GM19025 (cell line): ENCODE measurements around the gene ENTHD1.
"Not testable (repeated sequence)": the region's sequence is repeated elsewhere in the genome, so short reads cannot be mapped to it uniquely, and the experiment has no call there.

Experiments used
- ATAC-seq: cut with Tn5 transposase; IDR thresholded peaks from one replicate; pipeline ENCODE4 v1.9.1; 2021; ENCODE audit warnings: mild to moderate bottlenecking, low read depth, moderate library complexity; ENCODE audit not compliant: unreplicated experiment

Gene ENTHD1

DNA sequence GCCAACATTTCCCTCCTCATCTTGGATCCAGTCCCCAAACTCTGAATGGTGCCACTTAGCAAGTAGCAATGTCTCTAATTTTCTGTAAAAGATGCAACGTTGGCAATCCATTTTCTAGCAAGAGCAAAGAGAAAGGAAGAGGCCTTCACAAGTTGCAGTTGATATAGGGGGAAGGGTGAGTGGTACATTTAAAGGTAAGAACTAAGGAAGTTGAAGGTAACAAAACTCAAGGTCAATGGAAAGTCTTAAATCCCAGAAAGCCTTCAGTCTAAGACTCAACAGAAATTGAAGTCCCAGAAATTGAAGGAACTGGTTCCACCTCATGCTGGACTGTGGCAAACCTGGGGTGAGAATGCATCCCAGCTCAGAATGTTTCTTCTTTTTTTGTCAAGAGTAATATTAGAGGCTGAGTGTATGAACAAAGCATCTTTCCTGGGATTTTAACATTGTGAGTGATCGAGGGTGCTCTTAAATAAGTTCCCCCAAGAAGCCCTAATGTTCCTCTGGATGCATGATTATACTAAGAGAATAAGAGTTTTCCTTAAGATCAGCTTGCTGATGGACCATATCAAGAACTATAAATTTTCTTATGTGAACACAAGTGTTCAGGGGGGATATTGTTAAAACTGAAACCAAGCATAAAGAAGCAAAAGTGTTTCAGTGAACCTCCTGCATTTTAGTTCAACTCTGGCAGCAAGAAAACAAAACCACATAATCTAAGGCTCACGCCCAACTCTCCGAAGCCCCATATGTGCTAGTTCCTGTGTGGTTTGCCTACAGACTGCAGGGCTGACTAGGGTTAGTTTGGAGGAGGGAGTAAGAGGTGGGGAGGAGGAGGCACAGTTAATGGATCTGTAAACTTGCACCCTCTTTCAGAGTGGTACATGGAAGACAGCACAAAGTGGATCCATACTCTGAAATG is 7.0 kb upstream of the ENTHD1 start, which contains the start of gene GRAP2:
Gene GRAP2 (plus strand): TSS at position 779 of the 922 bp plus-strand sequence. CDS start 46,023 bp downstream, outside the sequence.
- peak; percentile 63 for ATAC-seq

DNA sequence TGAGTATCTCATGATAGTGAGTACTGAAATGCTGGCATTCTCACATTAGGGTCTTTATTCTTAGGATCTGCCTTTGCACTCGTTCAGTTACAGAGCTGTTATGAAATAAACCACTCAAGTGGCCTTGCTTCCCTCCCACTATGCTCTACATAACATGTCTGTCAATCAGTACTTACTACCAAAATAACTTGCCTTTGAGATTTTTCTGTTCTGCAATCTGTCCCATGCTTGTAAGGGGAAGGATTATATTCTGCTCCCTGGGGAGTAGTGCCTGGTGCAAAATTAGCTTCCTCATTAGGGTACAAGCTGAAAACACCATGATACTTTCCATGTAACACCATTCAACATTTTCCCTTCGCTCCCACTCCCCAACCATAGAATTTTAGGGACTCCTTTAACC is 5.4 kb upstream of the ENTHD1 start:
- ATAC-seq: no peak

DNA sequence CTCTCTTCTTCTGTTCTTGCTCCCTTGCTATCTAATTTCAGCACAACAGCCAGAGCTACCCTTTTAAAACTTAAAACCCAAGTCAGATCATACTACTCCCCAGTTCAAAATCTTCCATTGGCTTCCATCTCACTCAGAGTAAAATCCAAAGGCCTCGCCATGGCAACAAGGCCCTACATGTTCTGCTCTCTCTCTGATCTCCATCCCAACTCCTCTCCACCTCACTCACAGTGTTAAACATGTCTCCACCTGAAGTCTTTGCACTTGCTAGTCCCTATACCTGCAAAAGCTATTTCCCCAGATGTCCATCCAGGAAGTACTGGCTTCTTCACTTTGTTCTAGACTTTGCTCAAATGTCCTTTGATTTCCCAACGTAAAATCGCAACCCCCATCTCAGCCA is 4.3 kb upstream of the ENTHD1 start:
- ATAC-seq: no peak

DNA sequence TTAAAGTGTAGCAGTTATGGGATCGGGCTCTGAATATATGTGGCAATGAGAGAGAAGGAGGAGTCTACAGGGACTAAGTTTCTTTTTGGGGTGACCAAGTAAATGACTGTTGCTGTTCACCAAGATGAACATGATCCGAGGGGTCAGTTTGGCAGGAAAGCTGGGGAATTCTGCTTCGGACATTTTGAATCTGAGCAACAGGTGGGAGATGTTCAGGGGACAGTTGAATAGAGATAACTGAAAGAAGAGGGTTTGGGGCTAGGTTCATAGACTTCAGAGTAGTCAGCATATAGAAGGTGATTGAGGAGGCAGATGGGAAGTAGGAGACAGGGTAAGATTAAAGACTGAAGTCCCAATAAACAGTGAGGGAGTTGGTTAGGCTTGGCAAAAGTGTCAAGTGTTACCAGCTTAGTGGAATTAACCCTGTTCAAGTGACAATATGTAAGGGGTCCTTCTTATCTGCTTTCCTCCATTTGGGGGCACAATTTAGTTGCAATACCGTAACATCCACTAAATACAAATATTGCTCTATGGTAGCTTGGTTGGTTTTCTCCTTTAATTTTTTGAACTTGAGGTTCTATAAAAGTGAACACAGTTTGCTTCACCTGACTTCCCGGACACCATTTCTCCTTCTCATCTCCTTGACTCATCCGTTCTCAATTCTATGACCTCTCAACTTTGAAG is 2.9 kb upstream of the ENTHD1 start:
- no peak for ATAC-seq

DNA sequence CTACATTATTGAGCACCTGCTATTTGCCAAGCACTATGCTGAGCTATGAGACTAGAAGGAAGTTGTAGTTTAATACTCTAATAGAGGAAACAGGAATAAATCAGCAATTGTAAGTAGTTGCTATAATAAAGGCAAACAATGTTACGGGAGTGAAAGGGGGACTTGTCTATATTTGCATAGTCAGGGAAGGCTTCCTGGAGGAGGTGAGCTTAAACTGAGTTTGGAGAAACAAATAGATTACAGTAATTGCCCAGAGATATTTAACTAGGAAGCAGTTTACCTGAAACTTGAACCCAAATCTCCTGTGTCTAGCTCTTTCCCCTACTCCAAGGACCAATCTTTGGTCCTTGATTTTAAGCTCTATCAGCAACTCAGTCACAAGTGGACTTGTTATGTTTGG is 2.1 kb upstream of the ENTHD1 start:
- ATAC-seq: no peak

DNA sequence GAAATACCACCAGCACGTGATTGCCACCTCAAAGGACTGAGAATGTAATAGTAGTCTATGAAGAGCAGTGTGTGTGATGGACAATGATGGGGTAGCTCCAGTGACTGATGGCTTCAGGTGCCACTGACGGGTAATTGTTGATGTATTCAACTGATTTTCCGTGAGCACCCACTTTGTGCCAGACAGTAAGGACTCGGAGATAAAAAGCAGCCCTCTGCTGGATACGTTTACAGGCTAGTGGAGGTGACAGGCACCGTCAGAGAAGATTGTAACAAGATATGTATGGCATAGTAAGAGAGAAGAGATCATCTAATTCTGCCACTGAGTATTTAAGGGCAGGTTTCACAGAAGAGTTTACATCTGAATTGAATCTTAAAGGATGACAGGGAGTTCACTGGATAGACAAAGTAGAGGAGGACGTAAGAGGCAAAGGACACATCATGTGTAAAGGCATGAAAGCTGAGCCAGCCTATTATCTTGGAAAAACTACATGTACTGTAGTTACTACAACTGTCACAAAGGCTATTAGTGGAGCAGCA is 1.1 kb upstream of the ENTHD1 start:
- no peak for ATAC-seq

DNA sequence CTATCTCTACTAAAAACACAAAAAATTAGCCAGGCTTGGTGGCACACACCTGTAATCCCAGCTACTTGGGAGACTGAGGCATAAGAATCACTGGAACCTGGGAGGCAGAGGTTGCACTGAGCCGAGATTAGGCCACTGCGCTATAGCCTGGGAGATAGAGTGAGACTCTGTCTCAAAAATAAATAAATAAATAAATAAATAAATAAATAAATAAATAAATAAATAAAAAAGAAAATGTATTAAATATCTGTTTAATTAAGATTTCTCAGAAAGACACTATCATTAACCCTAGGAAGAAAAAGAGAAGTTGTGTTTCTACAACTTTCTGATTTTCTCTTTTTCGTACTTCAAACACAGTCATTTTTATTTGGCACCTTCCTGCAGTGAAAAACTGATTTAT is 3.6 kb downstream of the ENTHD1 start:
- not testable (repeated sequence) for ATAC-seq

DNA sequence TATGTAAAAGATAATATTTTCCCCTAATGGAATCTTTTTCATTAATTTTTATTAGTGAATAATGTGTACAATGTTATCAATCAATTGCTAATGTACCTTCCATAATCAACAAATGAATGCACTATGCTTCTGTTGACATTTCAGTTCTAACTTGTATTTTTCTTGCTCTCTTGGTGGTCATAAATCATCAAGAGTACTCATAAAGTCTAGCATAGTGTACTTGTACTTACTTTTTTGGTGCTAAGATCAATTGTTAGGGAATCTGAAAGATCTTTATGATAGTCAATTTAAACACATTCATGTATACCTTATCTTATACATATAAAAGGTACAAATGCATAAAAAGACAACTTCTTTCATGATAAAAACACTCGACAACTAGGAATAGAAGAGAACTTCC is 10.5 kb downstream of the ENTHD1 start:
- no peak for ATAC-seq

DNA sequence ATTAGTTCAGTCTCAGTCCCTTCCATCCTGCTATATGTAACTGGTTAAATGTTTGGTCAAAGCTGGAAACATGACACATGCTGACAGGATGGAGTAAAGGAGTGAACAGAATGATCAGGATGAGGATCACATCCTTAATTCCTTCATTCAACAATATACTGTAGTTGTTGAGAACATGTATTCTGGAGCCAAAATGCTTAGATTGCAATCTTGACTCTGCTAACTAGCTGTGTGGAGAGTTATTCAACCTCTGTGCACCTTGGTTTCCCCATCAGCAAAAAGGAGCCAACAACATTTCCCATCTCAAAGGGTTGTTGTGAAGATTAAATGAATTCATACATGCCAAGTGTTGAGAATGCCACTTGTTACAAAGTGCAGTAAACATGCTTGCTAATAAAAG is 12.8 kb downstream of the ENTHD1 start:
- no peak for ATAC-seq

DNA sequence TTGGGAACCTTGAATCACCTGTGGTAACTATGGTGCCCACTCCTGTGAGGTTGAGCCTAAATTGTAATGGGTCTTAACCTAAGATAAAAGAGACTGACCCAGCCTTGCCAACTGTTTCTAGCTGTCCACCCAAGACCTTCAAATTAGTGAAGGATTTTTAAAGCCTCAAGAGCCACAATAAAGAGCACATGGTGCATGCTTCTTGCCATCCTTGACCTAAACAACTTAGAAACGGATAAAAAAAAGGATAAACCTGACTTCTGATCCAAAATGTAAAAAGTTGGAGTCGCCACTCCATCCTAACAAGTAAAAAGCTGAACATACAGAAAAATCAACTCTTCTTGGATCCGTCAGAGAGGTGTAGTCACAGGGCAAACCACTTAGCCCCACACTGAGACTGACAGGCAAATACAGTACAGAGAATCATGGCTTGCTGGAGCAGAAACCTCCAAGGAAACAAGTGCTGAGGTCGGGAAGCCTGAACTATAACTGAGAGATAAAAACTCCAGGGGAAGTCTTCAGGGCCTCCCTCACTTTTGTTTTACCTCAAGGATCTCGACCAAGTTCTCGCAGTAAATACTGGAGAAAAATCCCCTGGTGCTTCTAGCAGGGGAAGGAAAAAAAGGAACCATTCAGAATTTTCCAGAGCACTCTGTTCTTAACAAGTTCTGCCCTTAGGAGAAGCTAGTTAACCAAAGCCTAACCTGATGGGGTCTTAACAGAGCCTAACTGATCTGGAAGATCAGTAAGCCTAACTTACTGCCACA is 16.3 kb downstream of the ENTHD1 start:
- no peak for ATAC-seq

DNA sequence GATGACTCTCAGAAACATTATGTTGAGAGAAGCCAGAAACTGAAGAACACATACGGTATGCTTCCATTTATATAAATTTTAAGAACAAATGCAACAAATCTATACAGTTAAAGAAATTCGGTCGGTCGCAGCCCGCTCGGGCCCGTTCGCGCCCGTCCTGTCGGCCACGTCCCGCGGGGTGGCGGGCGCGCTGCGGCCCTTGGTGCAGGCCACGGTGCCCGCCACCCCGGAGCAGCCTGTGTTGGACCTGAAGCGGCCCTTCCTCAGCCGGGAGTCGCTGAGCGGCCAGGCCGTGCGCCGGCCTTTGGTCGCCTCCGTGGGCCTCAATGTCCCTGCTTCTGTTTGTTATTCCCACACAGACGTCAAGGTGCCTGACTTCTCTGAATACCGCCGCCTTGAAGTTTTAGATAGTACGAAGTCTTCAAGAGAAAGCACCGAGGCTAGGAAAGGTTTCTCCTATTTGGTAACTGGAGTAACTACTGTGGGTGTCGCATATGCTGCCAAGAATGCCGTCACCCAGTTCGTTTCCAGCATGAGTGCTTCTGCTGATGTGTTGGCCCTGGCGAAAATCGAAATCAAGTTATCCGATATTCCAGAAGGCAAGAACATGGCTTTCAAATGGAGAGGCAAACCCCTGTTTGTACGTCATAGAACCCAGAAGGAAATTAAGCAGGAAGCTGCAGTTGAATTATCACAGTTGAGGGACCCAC is 18.2 kb downstream of the ENTHD1 start:
- ATAC-seq: not testable (repeated sequence)

DNA sequence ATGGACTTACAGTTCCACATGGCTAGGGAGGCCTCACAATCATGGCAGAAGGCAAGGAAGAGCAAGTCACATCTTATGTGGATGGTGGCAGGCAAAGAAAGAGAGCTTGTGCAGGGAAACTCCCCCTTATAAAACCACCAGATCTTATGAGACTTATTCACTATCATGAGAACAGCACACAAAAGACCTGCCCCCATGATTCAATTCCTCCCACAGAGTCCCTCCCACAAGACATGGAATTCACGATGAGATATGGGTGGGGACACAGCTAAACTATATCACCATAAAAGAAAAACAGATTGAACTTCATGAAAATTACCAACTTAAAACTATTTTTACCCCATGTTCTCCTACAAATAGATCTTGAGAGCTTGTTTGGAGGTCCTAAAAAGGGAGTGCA is 19.6 kb downstream of the ENTHD1 start:
- ATAC-seq: no peak

DNA sequence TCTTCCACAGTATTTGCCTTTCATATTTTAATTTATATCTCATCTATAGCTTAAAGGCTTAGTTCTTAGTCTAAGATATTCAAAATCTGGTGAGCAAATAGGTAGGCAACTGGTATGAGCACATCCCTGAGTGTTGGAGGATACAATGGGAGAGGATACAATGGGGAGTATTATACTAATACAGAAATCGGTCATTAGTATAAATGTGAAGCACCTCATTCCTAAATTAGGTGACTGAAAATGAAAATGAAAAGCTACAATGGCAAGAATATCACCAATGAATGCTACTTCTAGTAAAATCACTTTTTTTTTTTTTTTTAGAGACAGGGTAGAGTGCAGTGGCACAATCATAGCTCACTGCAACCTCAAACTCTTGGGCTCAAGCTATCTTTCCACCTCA is 21.0 kb downstream of the ENTHD1 start:
- ATAC-seq: no peak

DNA sequence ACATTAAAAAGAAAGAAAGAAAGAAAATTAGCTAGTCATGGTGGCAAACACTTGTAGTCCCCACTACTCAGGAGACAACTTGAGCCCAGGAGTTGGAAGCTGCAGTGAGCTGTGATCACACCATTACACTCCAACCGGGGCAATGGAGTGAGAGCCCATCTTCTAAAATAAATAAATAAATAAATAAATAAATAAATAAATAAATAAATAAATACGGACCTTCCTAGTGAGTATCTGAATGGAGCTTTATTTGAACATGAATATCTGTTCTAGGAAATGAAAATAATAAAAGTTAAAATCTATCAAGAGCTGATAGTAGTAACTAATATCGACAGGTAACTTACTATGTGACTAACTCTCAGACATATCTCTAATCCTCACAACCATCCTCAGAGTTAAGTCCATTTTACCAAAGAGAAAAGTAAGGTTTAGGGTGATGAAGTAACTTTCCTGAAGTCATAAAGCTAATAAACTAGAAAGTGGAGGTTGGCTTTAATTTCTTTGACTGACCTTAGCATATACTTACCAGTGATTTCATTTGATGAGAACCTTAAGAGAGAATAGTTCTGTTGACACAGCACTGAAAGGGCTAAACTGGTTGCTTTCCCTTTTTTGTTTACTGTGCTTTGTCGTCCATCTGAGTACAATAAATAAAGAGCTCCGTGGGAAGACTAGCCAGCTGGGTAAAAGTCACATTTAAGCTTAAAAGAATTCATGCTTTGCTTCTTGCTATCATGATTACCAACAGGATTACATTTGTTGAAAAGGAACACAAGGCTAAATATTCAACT is 22.4 kb downstream of the ENTHD1 start:
- ATAC-seq: no peak

DNA sequence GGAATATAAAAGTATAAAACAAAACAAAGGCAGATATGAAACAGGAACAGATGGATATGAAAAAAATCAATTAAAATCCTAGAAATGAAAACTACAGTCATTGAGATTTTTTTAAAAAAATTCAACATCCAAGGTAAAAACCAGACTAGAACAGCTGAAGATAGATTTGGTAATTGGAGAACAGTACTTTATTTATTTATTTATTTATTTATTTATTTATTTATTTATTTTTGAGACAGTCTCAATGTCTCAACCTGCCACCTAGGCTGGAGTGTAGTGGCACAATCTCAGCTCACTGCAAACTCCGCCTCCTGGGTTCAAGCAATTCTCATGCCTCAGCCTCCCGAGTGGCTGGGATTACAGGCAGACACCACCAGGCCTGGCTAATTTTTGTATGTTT is 23.8 kb downstream of the ENTHD1 start:
- not testable (repeated sequence) for ATAC-seq

DNA sequence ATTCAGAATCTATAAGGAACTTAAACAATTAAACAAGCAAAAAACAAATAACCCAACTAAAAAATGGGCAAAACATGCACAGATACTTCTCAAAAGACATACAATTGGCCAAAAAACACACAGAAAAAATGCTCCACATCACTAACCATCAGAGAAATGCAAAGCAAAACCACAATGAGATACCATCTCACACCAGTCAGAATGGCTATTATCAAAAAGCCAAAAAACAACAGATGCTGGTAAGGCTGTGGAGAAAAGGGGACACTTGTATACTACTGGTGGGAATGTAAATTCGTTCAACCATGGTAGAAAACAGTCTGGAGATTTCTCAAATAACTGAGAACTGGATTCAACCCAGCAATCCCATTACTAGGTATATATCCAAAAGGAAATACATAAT is 24.8 kb downstream of the ENTHD1 start:
- ATAC-seq: no peak

DNA sequence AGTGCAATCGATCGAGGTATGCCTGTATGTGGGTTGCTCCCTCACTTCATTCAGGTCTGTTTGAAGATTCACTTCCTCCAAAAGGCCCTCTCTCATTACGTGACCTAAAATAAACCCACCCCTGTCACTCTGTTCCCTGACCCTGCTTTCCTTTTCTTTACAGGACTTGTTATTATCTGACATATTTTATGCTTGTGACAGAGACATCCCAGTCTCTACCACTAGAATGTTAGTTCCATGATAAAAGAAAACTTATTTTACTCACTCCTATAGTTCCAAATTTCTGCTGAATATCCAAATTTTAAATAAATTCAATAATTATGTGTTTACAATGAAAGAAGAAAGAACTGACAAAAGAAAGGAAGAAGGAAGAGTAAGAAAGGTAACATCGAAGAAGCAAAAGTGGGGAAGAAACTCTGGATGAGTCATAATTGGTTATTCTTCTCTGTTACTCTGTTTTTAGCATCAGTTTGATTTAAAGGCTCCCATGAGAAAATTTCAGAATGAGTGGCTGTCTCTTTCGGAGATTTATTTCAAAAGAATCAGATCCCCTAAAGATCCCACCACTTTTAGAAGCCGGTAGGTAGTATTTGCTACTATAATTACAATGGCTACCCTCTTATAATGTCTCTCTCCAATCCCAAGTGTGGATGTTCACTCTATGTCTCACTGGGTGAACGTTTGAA is 33.5 kb downstream of the ENTHD1 start:
- ATAC-seq: no peak

DNA sequence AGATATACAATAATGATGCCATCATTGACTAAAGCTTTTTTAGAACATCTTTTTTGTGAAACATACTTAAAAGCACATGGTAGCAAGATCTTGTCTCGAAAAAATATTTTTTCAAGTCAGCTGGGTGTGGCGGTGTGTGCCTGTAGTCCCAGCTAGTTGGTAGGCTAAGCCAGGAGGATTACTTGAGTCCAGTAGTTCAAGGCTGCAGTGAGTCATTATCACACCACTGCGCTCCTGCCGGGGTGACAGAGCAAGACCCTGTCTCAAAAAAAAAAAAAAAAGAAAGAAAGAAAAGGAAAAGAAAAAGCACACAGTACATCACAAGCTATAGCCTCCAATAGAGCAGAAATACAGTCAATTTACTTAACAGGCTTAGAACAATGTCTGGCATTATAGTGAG is 37.0 kb downstream of the ENTHD1 start:
- no peak for ATAC-seq

DNA sequence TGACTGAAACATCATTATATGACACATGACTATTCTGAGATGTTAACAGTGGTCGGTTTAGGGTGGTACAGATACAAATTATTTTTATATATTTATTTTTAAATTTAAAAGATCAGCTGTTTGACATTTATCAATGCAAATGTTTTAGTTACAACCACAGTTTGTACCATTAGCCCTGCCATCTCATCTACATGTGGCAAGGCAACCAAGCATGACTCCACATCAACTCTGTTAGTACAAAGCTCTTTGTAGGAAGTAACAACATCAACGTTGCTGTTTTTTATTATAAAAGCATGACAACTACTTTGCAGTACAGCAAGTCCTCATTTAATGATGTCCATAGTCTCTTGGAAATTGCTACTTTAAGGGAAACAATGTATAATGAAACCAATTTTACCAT is 40.8 kb downstream of the ENTHD1 start:
- ATAC-seq: no peak
